Measurements from ENCODE around the gene LONP2. TPM values are rescaled to one million over a fixed set of nuclear protein-coding genes. Genes with fewer than 3 reads are reported as not detected.
"Not testable (repeated sequence)": the region's sequence is repeated elsewhere in the genome, so short reads cannot be mapped to it uniquely, and the experiment has no call there.

LONP2 gene
- total RNA-seq, 1 donor from 2014 or later: 62.4 TPM

DNA sequence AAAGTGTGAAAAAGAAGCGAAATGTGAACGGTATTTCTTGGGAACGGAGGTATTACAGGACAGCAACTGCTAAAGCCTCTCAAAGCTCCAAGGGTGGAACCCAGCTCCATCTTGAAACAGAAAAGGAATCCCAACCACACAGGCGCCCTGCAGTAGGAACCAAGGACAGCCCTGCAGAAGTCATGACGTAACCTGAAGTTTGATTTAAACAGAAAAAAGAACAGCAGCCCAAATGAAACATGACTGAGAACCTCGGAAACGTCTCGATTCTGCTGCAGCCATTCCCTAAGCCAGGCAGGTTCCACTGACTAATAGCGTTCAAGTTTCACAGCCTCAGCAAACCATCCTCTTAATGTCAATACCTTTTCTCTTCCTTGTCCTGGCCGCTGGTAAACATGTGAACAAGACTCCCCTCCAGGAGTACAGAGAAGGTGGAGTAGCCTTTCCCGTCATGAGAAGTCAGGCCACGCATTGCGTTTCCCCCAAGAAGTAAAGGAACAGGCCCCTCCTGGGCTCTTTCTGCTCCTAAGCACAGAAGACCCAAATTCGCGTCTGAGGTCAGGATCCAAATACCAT lies 121.0 kb downstream of the LONP2 start:
- FAIRE-seq: no peak
- peak in 1 of 2 donors; percentile 35 for DNase-seq (ENCODE audit: low spot score in 2 of 2)

DNA sequence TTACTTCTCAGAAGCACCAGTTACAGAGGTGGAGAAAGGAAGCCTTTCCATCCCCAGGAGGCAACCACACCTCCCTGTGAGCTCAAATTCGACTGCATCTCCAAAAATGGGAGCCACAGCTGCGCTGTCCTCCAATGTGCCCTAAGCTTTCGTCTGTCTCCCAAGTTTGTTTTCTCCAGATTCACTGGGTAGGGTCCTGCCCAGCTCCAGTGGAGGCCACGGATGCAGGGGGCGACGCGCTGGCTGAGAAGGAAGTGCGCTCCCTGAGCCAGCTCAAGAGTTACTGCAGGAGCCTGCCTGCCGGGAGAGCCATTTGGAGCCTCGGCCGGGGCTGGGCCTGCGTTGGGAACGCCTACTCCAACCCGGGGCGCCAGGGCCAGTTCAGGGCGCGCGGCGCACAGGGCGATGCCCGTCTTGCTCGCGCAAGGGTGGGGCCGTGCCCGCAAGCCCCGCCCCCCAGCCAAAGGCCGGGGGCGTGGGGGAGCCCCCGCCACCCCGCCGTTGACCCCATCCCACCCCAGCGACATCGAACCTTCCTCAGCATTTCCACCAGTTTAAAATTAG lies 121.6 kb downstream of the LONP2 start:
- FAIRE-seq (no peak), DNase-seq (ENCODE audit: low spot score in 2 of 2) (peak; percentile 65 to 71)

DNA sequence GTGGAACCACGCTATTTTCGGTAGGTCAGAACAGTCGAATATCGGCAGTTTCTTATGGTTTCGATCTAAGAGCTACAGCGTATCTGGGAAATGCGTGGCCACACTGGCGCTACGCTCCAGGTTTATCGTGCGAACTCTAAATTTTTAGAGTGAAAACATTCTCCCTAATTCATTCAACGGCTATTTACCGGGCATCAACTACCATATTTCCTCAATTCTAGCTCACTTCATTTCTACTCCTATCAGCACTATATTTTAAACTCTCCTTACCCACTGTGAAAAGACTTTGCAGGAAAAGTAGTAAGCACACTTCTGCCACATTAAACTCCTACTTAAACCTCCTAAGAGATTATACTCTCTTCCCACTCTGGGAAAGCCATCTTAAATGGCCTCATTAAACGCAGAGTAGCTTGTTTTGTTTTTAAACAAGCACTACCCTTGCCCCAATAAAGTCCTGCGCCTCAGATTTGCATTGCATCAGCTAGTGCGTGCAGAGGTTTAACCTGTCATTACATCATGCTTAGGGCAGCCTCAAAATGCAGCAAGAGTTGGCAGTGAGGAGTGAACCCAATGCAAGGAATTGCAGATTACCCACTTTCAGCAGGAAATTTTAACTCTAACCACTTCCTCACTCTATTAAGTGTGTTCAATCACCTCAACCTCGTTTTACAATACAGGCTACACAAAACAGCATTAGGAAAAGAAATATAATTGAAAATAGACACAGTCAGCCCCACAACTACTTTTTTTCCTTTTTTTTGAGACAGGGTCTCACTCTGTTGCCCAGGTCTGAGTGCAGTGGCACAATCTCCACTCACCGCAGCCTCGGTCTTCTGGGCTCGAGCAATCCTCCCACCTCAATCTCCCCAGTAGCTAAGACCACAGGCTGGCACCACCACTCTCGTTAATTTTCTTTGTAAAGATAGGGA lies 122.3 kb downstream of the LONP2 start:
- no peak for DNase-seq (ENCODE audit: low spot score in 2 of 2)
- FAIRE-seq: no peak

DNA sequence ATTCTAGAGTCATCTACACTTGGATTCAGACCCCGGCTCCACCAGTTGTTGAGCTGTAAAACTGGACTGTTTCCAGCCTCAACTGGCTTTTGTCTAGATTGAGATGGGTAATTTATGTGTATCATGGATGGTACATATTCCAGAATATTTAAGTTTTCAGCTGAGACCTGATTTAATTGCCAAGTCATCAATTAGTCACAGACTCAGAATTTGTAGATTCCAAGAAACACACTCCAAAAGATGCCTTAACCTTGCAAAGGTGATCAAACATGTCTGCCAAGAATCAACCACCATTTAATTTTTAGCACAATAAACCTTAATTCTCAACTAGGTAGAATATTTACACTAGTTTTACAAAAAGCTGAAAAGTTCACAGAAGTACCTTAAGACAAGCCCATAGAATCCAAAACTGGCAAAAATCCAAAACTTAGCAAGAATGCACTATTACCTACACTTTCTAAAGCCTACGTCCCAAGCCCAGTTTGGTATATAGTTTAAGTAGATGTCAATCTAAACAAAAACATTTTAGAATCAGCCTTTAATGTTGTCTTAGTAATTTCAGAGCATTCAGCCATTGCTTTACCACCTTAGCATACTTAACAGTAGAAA lies 123.4 kb downstream of the LONP2 start:
- FAIRE-seq: no peak

DNA sequence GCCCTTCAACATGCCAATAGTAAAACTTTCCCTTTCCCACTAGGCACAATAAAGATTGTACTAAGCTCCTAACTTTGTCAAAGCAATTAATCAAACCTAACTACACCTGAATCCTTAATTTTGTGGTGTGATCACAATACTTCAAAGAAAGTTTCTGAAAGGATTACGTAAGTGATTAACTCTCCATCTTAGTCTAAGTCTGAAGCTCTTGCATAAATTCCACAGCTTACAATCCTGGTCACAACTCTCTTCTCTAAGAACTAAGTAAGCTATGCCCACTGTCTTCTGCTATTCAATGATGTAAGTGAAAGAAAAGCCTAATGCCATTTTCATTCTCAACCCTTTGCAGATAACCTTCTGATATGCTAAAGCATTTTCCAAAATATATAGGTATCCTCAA lies 125.7 kb downstream of the LONP2 start:
- FAIRE-seq (no peak), DNase-seq (ENCODE audit: low spot score in 2 of 2) (no peak)

More for the DNA sequence above, 123.4 kb downstream of the LONP2 start:
- DNase-seq (ENCODE audit: low spot score in 2 of 2): no peak

DNA sequence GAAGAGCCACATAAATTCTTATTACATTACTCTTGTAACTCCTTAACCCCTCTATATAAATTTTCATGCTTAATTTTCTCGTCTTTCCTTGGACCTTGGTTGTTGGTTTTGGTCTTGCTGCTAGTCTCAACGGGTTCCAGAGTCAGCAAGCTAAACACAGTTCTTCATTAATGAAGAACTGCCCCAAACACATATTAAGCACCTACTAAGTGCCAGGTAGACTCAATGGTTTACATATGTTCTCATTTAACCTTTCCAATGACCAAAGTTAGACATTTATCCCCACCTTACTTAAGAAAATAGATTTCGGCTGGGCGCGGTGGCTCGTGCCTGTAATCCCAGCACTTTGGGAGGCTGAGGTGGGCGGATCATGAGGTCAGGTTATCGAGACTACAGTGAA lies 126.1 kb downstream of the LONP2 start:
- no peak for DNase-seq (ENCODE audit: low spot score in 2 of 2)
- FAIRE-seq: no peak

DNA sequence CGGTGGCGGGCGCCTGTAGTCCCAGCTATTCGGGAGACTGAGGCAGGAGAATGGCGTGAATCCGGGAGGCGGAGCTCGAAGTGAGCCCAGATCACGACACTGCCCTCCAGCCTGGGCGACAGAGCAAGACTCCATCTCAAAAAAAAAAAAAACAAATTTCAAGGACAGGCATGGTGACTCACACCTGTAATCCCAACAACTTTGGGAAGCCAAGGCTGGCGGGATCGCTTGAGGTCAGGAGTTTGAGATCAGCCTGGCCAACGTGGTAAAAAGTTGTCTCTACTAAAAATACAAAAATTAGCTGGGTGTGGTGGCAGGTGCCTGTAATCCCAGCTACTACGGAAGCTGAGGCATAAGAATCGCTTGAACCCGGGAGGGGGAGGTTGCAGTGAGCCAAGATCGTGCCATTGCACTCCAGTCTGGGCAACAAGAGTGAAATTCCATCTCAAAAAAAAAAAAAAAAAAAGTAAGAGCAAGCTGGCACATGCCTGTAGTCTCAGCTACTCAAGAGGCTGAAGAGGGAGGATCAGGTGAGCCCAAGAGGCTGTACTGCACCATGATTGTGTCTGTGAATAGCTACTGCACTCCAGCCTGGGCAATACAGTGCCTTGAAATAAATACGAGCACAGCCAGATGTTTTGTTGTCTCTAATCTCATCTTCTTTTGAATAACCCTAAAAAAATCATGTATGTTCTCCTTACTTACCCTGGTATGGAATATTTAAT lies 126.7 kb downstream of the LONP2 start:
- FAIRE-seq; DNase-seq (ENCODE audit: low spot score in 2 of 2): not testable (repeated sequence)

DNA sequence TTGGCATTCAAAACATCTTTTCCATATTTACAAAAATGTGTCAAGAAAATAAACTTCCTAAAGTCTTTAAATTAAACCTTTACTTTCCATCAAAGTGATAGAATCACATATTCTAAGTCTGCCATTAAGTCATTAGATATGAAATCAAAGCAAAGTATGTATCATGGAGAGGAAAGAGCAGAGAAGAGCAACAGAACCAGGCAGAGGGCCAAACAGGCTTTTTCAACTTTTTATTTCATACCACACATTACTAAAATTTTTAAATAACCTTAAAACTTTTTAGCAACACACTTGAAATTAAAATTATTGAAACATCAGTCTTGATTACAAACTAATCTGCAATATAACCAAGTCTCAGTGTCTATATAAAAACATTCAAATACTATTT lies 127.3 kb downstream of the LONP2 start:
- no peak for DNase-seq (ENCODE audit: low spot score in 2 of 2)
- no peak for FAIRE-seq

DNA sequence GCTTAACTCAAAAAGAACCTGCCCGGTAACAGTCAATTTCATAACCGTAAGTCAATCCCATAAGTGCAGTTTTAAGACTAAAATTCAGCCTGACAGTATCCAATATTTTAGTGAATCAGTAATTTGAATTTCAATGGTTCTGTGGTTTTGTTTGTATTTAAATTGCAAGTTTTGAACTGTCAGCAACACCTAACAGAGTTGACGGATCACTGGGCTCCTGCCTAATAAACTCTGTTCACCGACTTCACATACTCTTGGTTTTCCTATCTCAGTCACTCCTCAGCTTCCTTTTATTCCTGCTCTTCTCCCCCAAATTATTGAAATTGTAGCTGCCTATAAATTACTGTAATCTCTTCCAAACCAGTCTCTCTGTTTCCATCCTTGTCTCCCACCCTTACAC lies 128.6 kb downstream of the LONP2 start:
- DNase-seq (ENCODE audit: low spot score in 2 of 2): no peak
- no peak for FAIRE-seq

DNA sequence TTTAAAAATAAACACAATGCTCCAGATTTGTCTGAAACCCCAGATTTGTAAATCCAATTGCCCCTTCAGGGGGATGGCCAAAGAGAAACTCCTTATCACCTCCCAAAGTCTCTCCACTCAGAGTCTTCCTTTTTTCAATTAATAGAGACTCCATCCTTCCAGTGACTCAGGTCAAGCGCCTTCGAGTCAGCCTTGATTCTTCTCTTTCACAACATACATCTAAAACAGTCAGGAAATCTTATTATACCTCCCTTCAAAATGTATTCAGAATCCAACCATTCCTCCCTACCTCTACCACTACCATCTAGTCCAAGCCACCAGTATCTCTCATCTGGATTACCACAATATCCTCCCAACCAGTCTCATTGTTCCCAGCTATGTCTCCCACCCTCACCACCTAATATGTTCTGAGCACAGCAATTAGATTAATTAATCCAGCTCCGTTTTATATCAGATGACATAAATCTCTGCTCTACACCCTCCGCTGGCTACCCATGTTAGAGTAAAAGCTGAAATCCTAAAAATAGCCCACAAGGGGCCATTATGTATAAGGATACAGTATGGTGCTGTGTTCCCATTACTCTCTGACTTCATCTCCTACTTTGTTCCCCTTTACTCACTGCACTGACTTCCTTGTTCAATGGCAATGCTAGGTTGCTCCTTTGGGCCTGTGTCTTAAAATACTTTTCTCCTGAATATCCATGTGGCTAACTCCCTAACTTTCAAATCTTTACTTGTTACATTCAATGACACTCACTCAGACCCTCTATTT lies 129.3 kb downstream of the LONP2 start:
- FAIRE-seq: no peak

DNA sequence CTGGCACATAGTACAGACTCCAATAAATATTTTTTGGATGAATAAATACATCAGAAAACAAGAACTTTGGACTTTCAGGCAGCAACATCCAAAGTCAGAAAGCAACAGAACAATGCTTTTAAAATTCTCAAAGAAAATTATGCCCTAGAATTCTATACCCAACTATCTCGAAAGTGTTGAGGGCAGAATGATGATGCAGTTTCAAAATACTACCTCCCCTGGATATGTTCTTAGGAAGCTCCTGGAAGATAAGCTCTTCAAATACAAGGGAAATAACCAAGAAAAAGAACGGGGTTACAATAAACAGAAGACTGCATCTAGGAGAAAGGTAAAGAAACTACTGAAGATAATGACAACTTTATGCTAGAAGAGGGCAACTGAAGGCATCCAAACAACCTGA lies 130.2 kb downstream of the LONP2 start:
- FAIRE-seq: no peak
- DNase-seq (ENCODE audit: low spot score in 2 of 2): no peak

More for the DNA sequence above, 129.3 kb downstream of the LONP2 start:
- DNase-seq (ENCODE audit: low spot score in 2 of 2): no peak

DNA sequence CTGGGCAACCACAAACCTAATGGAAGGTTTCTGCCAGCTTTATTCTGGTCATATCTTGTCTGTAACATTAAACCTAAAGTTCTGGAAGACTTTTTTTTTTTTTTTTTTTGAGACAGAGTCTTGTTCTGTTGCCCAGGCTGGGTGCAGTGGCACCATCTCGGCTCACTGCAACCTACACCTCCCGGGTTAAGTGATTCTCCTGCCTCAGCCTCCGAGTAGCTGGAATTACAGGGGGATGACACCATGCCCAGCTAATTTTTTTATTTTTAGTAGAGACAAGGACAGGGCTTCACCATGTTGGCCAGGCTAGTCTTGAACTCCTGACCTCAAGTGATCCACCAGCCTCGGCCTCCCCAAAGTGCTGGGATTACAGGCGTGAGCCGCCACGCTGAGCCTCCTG lies 133.2 kb downstream of the LONP2 start:
- not testable (repeated sequence) for DNase-seq (ENCODE audit: low spot score in 2 of 2); FAIRE-seq

DNA sequence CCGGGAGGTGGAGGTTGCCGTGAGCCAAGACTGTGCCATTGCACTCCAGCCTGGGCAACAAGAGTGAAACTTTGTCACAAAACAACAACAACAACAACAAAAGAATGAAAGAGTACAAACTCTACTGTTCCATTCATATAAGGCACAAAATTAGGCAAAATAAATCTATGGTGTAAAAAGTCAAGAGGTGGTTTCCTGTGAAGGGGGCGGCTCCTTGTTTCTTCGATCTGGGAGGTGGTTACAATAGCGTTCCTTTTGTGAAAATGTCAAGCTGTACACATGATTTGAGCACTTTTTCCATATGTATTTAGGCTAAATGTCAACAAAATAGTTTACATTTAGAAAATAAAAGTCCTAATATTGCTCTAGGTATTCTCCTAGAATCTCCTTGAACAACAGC lies 134.2 kb downstream of the LONP2 start:
- FAIRE-seq: no peak

DNA sequence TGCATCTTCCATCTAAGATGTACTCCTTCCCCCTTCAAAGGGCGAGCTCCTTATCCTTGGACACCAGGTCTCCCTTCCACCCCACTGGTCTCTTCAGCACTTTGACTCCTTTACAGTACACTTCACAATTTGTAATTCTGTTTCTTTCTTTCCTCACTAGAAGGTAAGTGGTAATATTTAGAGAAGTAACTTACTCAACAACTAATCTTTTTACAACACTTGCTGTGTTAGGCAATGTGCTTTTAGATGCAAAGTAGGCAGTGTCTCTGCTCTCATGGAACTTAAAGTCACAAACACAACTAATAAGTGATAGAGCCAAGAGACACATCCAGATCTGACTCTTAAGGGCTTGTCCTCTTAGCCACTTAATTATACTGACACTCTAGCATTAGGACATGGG lies 134.7 kb downstream of the LONP2 start:
- no peak for FAIRE-seq
- no peak for DNase-seq (ENCODE audit: low spot score in 2 of 2)

More for the DNA sequence above, 134.2 kb downstream of the LONP2 start:
- DNase-seq (ENCODE audit: low spot score in 2 of 2): no peak

DNA sequence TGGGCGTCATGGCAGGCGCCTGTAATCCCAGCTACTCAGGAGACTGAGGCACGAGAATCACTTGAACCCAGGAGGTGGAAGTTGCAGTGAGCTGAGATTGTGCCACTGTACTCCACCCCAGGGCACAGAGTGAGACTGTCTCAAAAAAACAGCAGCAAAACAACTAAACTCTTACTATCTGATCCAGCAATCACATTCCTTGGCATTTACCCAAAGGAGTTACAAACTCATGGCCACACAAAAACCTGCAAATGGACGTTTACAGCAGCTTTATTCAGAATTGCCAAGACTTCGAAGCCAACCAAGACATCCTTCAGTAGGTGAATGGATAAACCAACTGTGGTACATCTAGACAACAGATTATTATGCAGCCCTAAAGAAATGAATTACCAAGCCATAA lies 137.1 kb downstream of the LONP2 start:
- DNase-seq (ENCODE audit: low spot score in 2 of 2) (no peak), FAIRE-seq (no peak)

DNA sequence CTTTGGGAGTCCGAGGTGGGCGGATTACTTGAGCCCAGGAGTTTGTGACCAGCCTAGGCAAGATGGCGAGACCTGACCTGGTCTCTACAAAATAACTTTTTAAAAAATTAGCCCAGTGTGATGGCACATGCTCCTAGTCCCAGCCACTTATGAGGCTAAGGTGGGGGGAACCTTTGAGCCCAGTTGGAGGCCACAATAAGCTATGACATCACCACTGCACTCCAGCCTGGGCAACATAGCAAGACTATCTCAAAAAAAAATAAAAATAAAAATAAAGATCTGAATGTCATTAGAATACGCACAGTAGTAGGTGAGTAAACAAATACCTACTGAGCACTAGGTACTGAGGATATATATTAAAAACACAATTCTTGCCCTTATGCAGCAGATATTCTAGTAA lies 138.0 kb downstream of the LONP2 start:
- DNase-seq (ENCODE audit: low spot score in 2 of 2): no peak
- FAIRE-seq: no peak

DNA sequence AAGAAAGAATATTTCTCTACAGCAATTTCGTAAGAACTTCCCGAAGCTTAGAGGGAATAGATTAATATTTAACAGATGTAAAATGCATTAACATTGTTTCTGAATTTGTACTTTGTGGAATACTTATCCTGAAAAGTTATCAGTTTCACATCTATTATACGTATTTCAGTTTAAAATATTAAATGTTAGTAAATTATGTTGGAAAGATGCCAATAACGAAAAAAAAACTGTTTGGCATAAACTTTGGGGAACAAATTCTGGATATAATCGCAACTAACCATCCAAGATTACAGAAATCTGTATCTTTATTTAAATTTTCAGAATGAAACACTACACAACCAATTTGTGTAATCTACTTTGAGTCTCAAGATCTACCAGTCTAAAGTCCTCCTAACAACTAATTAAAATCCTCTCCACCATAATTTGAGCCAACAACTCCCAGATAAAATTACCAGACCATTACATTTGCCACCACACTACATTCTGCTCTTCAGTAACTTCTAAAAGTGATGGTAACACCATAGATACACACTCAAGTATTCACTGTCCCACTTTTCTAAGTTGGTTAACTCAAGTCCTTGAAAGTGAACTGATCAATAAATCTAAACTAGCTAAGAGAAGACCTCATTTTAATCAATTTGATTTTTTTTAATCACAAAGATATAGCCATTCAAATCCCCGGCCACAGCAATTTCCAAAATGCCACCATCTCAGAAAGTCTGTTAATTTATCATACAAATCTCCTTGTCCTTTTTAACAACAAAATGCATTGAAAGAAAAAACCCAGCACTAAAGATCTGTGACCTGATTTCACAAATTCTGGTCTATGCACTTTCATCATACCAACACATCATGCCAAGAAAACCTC lies 139.1 kb downstream of the LONP2 start:
- FAIRE-seq (no peak), DNase-seq (ENCODE audit: low spot score in 2 of 2) (no peak)

DNA sequence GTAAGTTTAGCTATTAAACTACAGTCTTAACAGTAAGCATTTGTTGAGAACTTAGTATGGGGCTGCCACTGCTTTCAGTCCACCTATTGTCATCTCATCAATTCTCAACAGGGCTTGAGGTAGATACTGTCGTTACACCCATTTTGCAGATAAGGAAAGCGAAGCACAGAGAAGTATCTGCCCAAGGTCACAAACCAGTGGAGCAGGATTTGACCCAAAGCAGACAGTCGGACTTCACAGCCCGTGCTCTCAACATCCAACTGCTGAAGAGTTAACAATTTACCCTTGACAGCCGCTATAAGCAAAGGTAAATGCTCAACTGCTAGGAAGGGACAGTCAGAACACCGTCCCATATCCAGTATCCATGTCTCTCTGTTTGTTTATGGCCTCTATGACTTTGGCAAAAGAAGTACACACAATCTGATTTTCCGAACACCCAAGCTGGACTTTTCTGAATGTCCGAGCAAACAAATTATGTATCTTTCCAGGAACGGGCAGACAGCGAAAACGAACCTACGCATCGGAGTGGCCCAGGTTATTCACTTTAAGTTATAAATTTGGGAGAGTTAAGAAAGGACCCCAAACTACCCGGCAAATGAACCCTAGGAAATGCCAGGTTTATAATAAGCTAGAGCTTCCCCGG lies 139.9 kb downstream of the LONP2 start:
- DNase-seq (ENCODE audit: low spot score in 2 of 2): peak in 1 of 2 donors; percentile 19
- no peak for FAIRE-seq
